IMR-90 (cell line): Measurements from ENCODE around the gene RASSF4.

Experiments
- CEBPB ChIP-seq: IDR thresholded peaks from 2 replicates; pipeline ENCODE4 v1.6.1; 2012; ENCODE audit warnings: low read depth, low read length, improper control_type of control experiment
- FOS ChIP-seq: fragments of 150-350 bp; IDR thresholded peaks from 2 replicates; pipeline ENCODE4 v1.6.1; 2016; ENCODE audit warnings: low read depth, low read length
- MAFK ChIP-seq: IDR thresholded peaks from 2 replicates; pipeline ENCODE4 v1.6.1; 2012; ENCODE audit warnings: low read depth, low read length, improper control_type of control experiment
- MAZ ChIP-seq: IDR thresholded peaks from 2 replicates; pipeline ENCODE4 v1.6.1; 2012; ENCODE audit warnings: low read depth, mild to moderate bottlenecking, low read length, improper control_type of control experiment, moderate library complexity, borderline replicate concordance
- POLR2A ChIP-seq: IDR thresholded peaks from 2 replicates; pipeline ENCODE4 v1.6.1; 2012; ENCODE audit warnings: mild to moderate bottlenecking, low read depth, low read length
- RAD21 ChIP-seq: IDR thresholded peaks from 2 replicates; pipeline ENCODE4 v1.6.1; 2012; ENCODE audit warnings: low read length, improper control_type of control experiment
- RCOR1 ChIP-seq: IDR thresholded peaks from 2 replicates; pipeline ENCODE4 v1.6.1; 2012; ENCODE audit warnings: mild to moderate bottlenecking, low read length, improper control_type of control experiment; ENCODE audit not compliant: insufficient replicate concordance
- RFX5 ChIP-seq: IDR thresholded peaks from 2 replicates; pipeline ENCODE4 v1.8.0; 2012; ENCODE audit warnings: low read depth, mild to moderate bottlenecking, low read length, moderate library complexity
- SMC3 ChIP-seq: fragments of 150-350 bp; IDR thresholded peaks from 2 replicates; pipeline ENCODE4 v1.6.1; 2016; ENCODE audit warnings: low read depth, mild to moderate bottlenecking, antibody characterized with exemption, low read length, moderate library complexity
- TF ChIP-seq, protein P1 (sequence below): conservative IDR thresholded peaks from 2 replicates; pipeline ENCODE4 v1.5.1; 2012; ENCODE audit warnings: mild to moderate bottlenecking, low read depth, low read length, improper control_type of control experiment
- TF ChIP-seq, protein P2 (sequence below): fragments of 150-350 bp; IDR thresholded peaks from 2 replicates; pipeline ENCODE4 v1.6.1; 2017; ENCODE audit warnings: mild to moderate bottlenecking, antibody characterized with exemption, low read length, low read depth

DNA sequence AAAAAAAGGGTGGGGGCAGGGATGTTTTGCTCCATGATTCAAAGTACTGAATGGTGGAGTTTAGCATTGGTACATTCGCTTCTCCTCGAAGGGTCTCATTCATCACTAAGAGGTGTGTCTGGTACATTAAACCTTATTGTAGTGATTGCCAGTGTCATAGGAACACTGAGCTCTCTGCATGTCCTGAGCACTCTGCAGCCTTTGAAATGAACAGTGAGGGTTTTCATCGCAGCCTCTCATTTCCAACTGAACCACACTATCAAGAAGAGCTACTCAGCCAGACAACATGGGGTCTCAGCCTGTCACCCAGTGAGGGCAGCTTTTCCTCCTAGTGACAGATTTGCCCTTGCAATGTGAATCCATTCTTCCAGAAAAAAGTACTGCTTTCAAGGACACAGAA lies 26.6 kb downstream of the RASSF4 start:
- no peak for TF ChIP-seq POLR2A
- no peak for TF ChIP-seq RCOR1
- TF ChIP-seq, protein P1, sequence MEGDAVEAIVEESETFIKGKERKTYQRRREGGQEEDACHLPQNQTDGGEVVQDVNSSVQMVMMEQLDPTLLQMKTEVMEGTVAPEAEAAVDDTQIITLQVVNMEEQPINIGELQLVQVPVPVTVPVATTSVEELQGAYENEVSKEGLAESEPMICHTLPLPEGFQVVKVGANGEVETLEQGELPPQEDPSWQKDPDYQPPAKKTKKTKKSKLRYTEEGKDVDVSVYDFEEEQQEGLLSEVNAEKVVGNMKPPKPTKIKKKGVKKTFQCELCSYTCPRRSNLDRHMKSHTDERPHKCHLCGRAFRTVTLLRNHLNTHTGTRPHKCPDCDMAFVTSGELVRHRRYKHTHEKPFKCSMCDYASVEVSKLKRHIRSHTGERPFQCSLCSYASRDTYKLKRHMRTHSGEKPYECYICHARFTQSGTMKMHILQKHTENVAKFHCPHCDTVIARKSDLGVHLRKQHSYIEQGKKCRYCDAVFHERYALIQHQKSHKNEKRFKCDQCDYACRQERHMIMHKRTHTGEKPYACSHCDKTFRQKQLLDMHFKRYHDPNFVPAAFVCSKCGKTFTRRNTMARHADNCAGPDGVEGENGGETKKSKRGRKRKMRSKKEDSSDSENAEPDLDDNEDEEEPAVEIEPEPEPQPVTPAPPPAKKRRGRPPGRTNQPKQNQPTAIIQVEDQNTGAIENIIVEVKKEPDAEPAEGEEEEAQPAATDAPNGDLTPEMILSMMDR: no peak
- TF ChIP-seq CEBPB: no peak
- TF ChIP-seq SMC3: no peak
- TF ChIP-seq FOS: no peak
- no peak for TF ChIP-seq RFX5
- TF ChIP-seq, protein P2, sequence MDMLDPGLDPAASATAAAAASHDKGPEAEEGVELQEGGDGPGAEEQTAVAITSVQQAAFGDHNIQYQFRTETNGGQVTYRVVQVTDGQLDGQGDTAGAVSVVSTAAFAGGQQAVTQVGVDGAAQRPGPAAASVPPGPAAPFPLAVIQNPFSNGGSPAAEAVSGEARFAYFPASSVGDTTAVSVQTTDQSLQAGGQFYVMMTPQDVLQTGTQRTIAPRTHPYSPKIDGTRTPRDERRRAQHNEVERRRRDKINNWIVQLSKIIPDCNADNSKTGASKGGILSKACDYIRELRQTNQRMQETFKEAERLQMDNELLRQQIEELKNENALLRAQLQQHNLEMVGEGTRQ: no peak
- no peak for TF ChIP-seq RAD21
- no peak for TF ChIP-seq MAFK
- TF ChIP-seq MAZ: no peak
